K562 (cell line): ENCODE results near the gene NR3C2. TPM values are rescaled to one million over a fixed set of nuclear protein-coding genes. Genes with fewer than 3 reads are reported as not detected.

ENCODE experiments used
- ATAC-seq: fragments of 200-7000 bp; cut with Tn5 transposase; 3 replicates; pipeline ENCODE4 v1.9.1; 2020; ENCODE audit warnings: moderate library complexity
- BruUV-seq: library from RNA; stranded (reverse); fragments of 400-500 nt; replicated peaks from 2 replicates; lab custom pipeline; 2021; lab: Mats Ljungman, UMichigan
- CTCF ChIA-PET: fragments of 300-600 bp; formaldehyde crosslinking; extraction: SDS; loops from one replicate; lab custom pipeline; 2021; ENCODE audit warnings: low intra/inter-chr PET ratio; lab: Yijun Ruan, JAX
- POLR2A ChIA-PET: fragments of 300-600, 350-650 bp; sonication (Branson Sonifier 250); formaldehyde crosslinking; extraction: SDS; loops from one replicate; lab custom pipeline; 2021; ENCODE audit warnings: antibody characterized with exemption, inconsistent platforms; lab: Yijun Ruan, JAX
- DNase-seq, 4 experiments: peaks; one replicate each; pipeline versions ENCODE4 v3.0.0 to v3.0.0-alpha.2; 2011 to 2018; ENCODE audit warnings: low spot score in 3 of 4, mixed read lengths in 3 of 4; ENCODE audit errors: extremely low read depth in 1 of 4
- FAIRE-seq: peaks from 2 replicates; lab custom pipeline; 2011; peaks lifted over from hg19 to GRCh38; lab: Jason Lieb, UNC
- H2AFZ ChIP-seq: 2 replicates; pipeline ENCODE4 v1.6.0; 2011; ENCODE audit warnings: low read depth, low read length, control low read depth, inconsistent platforms
- H3K27ac ChIP-seq: fragments of 200-600 bp; 3 replicates; pipeline ENCODE4 v1.8.0; 2011; ENCODE audit warnings: low read depth, mild to moderate bottlenecking, control low read depth, inconsistent platforms, low read length, moderate library complexity, mixed read lengths; ENCODE audit errors: extremely low read depth
- H3K27me3 ChIP-seq, 2 experiments: fragments of 300-600 bp in 1 of 2; 2 replicates in 1 of 2; 3 replicates in 1 of 2; pipeline versions ENCODE4 v1.6.0 to v1.8.0; 2011; ENCODE audit warnings: inconsistent platforms in 2 of 2, low read length in 2 of 2, mild to moderate bottlenecking in 1 of 2, mixed read lengths in 1 of 2, moderate library complexity in 1 of 2; ENCODE audit not compliant: control insufficient read depth in 2 of 2, insufficient read depth in 2 of 2
- H3K36me3 ChIP-seq: fragments of 300-600 bp; 3 replicates; pipeline ENCODE4 v1.8.0; 2011; ENCODE audit warnings: mild to moderate bottlenecking, low read length, inconsistent platforms; ENCODE audit not compliant: control insufficient read depth, insufficient read depth
- H3K4me1 ChIP-seq, 2 experiments: fragments of 200-600 bp in 1 of 2; replicated peaks in 1 of 2; 2 replicates in 1 of 2; 3 replicates in 1 of 2; pipeline versions ENCODE4 v1.5.1 to v1.8.0; 2011; ENCODE audit warnings: inconsistent platforms in 2 of 2, low read length in 2 of 2, mild to moderate bottlenecking in 1 of 2, mixed read lengths in 1 of 2, moderate library complexity in 1 of 2; ENCODE audit not compliant: control insufficient read depth in 2 of 2, insufficient read depth in 2 of 2
- H3K4me2 ChIP-seq: 2 replicates; pipeline ENCODE4 v1.6.1; 2011; ENCODE audit warnings: low read length, control low read depth, inconsistent platforms, mixed read lengths; ENCODE audit not compliant: insufficient read depth
- H3K4me3 ChIP-seq: fragments of 200-600 bp; sonication (generic), shearing (Covaris generic); 2 replicates; pipeline ENCODE4 v1.5.1; 2016; ENCODE audit warnings: control low read depth, inconsistent platforms
- H3K79me2 ChIP-seq: fragments of 200-600 bp; 3 replicates; pipeline ENCODE4 v1.8.0; 2011; ENCODE audit warnings: low read length, inconsistent platforms; ENCODE audit not compliant: control insufficient read depth, insufficient read depth
- H3K9ac ChIP-seq, 2 experiments: 2 replicates each; pipeline versions ENCODE4 v1.6.0 to v1.6.1; 2011; ENCODE audit warnings: low read depth in 2 of 2, low read length in 2 of 2, control low read depth in 1 of 2, inconsistent platforms in 1 of 2, mild to moderate bottlenecking in 1 of 2, mixed read lengths in 1 of 2; ENCODE audit not compliant: insufficient read depth in 1 of 2
- H3K9me1 ChIP-seq: one replicate; pipeline ENCODE4 v1.6.0; 2011; ENCODE audit warnings: inconsistent platforms, mild to moderate bottlenecking, low read length, moderate library complexity; ENCODE audit not compliant: control insufficient read depth, insufficient read depth
- H3K9me3 ChIP-seq: replicated peaks from 2 replicates; pipeline ENCODE4 v1.5.1; 2011; ENCODE audit warnings: low read depth, low read length, inconsistent platforms; ENCODE audit not compliant: control insufficient read depth, insufficient read depth
- H4K20me1 ChIP-seq: replicated peaks from 2 replicates; pipeline ENCODE4 v1.6.1; 2011; ENCODE audit warnings: low read length, inconsistent platforms, mixed read lengths; ENCODE audit not compliant: control insufficient read depth, insufficient read depth
- ARHGAP35 ChIP-seq: fragments of 450-650 bp; IDR thresholded peaks from 2 replicates; pipeline ENCODE4 v1.6.1; 2018; ENCODE audit not compliant: partially characterized antibody
- CC2D1A ChIP-seq: fragments of 450-650 bp; IDR thresholded peaks from 2 replicates; pipeline ENCODE4 v1.6.1; 2017; ENCODE audit warnings: mild to moderate bottlenecking
- CREBBP ChIP-seq: IDR thresholded peaks from one replicate; pipeline ENCODE4 v1.6.1; 2012; ENCODE audit warnings: low read depth, mild to moderate bottlenecking, control low read depth, inconsistent platforms, low read length
- CTCF ChIP-seq, 3 experiments: IDR thresholded peaks in 2 of 3; conservative IDR thresholded peaks in 1 of 3; 2 replicates each; pipeline ENCODE4 v1.5.1; 2011 to 2012; ENCODE audit warnings: low read length in 3 of 3, mild to moderate bottlenecking in 3 of 3, control low read depth in 2 of 3, improper control_type of control experiment in 1 of 3, inconsistent platforms in 1 of 3, low read depth in 1 of 3, mixed read lengths in 1 of 3, moderate library complexity in 1 of 3; ENCODE audit not compliant: insufficient read depth in 2 of 3
- E2F3 ChIP-seq: fragments of 250-450 bp; sonication (Bioruptor Pico); IDR thresholded peaks from 2 replicates; pipeline ENCODE4 v1.4.0; 2020; ENCODE audit warnings: mild to moderate bottlenecking
- FOXK1 ChIP-seq: sonication (generic); formaldehyde crosslinking; IDR thresholded peaks from 2 replicates; pipeline ENCODE4 v1.8.0; 2022; ENCODE audit warnings: missing genetic modification reagents, mild to moderate bottlenecking, borderline replicate concordance
- HIVEP1 ChIP-seq: fragments of 250-450 bp; sonication (Bioruptor Pico); IDR thresholded peaks from 2 replicates; pipeline ENCODE4 v1.4.0; 2020; ENCODE audit warnings: mild to moderate bottlenecking
- HMGXB4 ChIP-seq: sonication (generic); formaldehyde crosslinking; IDR thresholded peaks from 2 replicates; pipeline ENCODE4 v1.8.1; 2023; ENCODE audit warnings: mild to moderate bottlenecking, missing genetic modification reagents
- ID3 ChIP-seq, 2 experiments: fragments of 250-450 bp in 1 of 2; fragments of 450-650 bp in 1 of 2; sonication (Bioruptor Pico) in 1 of 2; IDR thresholded peaks; 2 replicates each; pipeline versions ENCODE4 v1.6.1 to v1.8.0; 2016 to 2021; ENCODE audit warnings: mild to moderate bottlenecking in 2 of 2, moderate library complexity in 2 of 2, missing compliant biosample characterization in 1 of 2, missing genetic modification characterization in 1 of 2
- MAFF ChIP-seq: IDR thresholded peaks from 2 replicates; pipeline ENCODE4 v1.6.1; 2012; ENCODE audit warnings: low read length, improper control_type of control experiment
- SFPQ ChIP-seq: fragments of 200-400 bp; formaldehyde crosslinking; IDR thresholded peaks from 2 replicates; pipeline ENCODE4 v1.6.1; 2017; ENCODE audit warnings: mild to moderate bottlenecking, low read depth, low read length, moderate library complexity
- TRIM24 ChIP-seq, 2 experiments: fragments of 450-650 bp; IDR thresholded peaks; 2 replicates each; pipeline ENCODE4 v1.6.1; 2016
- ZNF140 ChIP-seq: fragments of 250-450 bp; sonication (Bioruptor Pico); IDR thresholded peaks from 2 replicates; pipeline ENCODE4 v1.8.0; 2021; ENCODE audit warnings: moderate library complexity, mild to moderate bottlenecking, inconsistent platforms
- ZNF277 ChIP-seq: fragments of 250-450 bp; sonication (Bioruptor Pico); IDR thresholded peaks from 2 replicates; pipeline ENCODE4 v1.8.0; 2022; ENCODE audit warnings: inconsistent platforms, mild to moderate bottlenecking, moderate library complexity, borderline replicate concordance
- ZNF589 ChIP-seq: fragments of 200-800 bp; sonication (Bioruptor generic); IDR thresholded peaks from 2 replicates; pipeline ENCODE4 v1.6.1; 2016; ENCODE audit warnings: low read depth, missing genetic modification characterization, missing compliant biosample characterization
- WGBS: fragments of 100-300 bp; shearing (Covaris generic); methylation state at CpG from one replicate; pipeline ENCODE4 v1.1.6; 2016; ENCODE audit warnings: low coverage, mixed read lengths; ENCODE audit not compliant: insufficient coverage; ENCODE audit errors: missing lambda C conversion rate; 5-methylcytosine and 5-hydroxymethylcytosine counted together
- in situ Hi-C: fragments of 300-500 bp; cut with MboI; formaldehyde crosslinking; loops from 4 replicates; pipeline ENCODE4 v1.15.0; 2018; ENCODE audit warnings: inconsistent platforms, mixed read lengths
- intact Hi-C: fragments of 100-400 bp; cut with micrococcal nuclease; formaldehyde crosslinking; loops from 2 replicates; pipeline ENCODE4 v1.14.2; 2022
- polyA plus RNA-seq, 8 experiments: library from polyadenylated mRNA; depleted of rRNA in 4 of 8; stranded (reverse) in 5 of 8; unstranded in 3 of 8; fragments of >200 nt; fragmentation: Nextera tagmentation in 2 of 8; fragmentation: Illumina TruSeq in 1 of 8; extraction: Ambion mirVana in 2 of 8; extraction: Trizol in 1 of 8; gene quantifications; 2 replicates each; pipeline versions ENCODE4 v1.2.1 to v1.2.3, GENCODE V29; 2011 to 2014; ENCODE audit warnings: inconsistent platforms in 1 of 8, missing spikeins in 1 of 8
- total RNA-seq, 7 experiments: library from RNA; depleted of rRNA in 6 of 7; stranded (reverse); fragments of >200 nt in 6 of 7; fragmentation: Illumina TruSeq in 2 of 7; extraction: Trizol in 2 of 7; gene quantifications; 2 replicates each; pipeline versions ENCODE4 v1.2.1 to v1.2.3, GENCODE V29; 2011 to 2021; ENCODE audit warnings: low replicate concordance in 1 of 7

The NR3C2 gene
- total and polyA plus RNA-seq, 9 of the 15 experiments (the other 6 are each of a cell fraction or from before 2014, with no cell fraction given), result 0.01 to 0.28 (median 0.16) TPM; not detected in 2

GRCh38 chr4:148116264-148116663 lies 325.9 kb downstream of the NR3C2 start:
- Histone ChIP-seq H4K20me1 (no peaks in the 10 kb centered on the region), H3K9ac (no peak overlapping the region), H3K27me3 (no peaks in the 10 kb centered on the region), H3K4me3 (no peak overlapping the region), H3K79me2 (no peaks in the 10 kb centered on the region), H3K4me2 (no peak overlapping the region), H2AFZ (no peak overlapping the region), H3K36me3 (no peaks in the 10 kb centered on the region), H3K4me1 (no peaks in the 10 kb centered on the region), H3K9me1 (no peaks in the 10 kb centered on the region), H3K9me3 (no peaks in the 10 kb centered on the region), H3K27ac (no peak overlapping the region)
- WGBS, result 0% methylated on average over 2 of the region's 2 CpGs
- FAIRE-seq, result no peak
- ATAC-seq, result no peak
- BruUV-seq, result no TSS peak
- no peak for DNase-seq
- in situ Hi-C loops, result no loop called here
- POLR2A ChIA-PET, result no interaction called here
- TF ChIP-seq ZNF589 (no peak), CC2D1A (no peak), ZNF140 (CRISPR knock-in tag) (no peak), FOXK1 (CRISPR knock-in tag) (no peak), ID3 (CRISPR knock-in tag; IDR thresholded peaks at IDR 0.05) (no peak), ID3 (tag; IDR thresholded peaks at IDR 0.05) (no peak), MAFF (no peak), CREBBP (no peak), ARHGAP35 (no peak), TRIM24 (IDR thresholded peaks at IDR 0.05) (no peak), CTCF (IDR thresholded peaks at IDR 0.05 in 2 of 3, conservative IDR thresholded peaks at IDR 0.05 in 1 of 3; ENCODE audit: insufficient read depth in 2 of 3, low read depth in 1 of 3, low read length in 3 of 3) (no peak), ZNF277 (CRISPR knock-in tag) (no peak), HMGXB4 (no peak), HIVEP1 (CRISPR knock-in tag) (no peak), E2F3 (no peak), SFPQ (no peak)
- intact Hi-C loops, result no loop called here
- CTCF ChIA-PET, result no interaction called here
